GM23338 (cell line): ENCODE results near the gene RNF31. TPM values are rescaled to one million over a fixed set of nuclear protein-coding genes. Genes with fewer than 3 reads are reported as not detected.

ENCODE experiments used
- ATAC-seq: fragments of 200-7000 bp; cut with Tn5 transposase; 3 replicates; pipeline ENCODE4 v1.9.1; 2020
- DNase-seq: peaks from one replicate; pipeline ENCODE4 v3.0.0-alpha.2; 2015; ENCODE audit warnings: low spot score
- H2AFZ ChIP-seq: fragments of 200-600 bp; sonication (generic); 2 replicates; pipeline ENCODE4 v1.8.0; 2016; ENCODE audit warnings: antibody characterized with exemption, mild to moderate bottlenecking, moderate library complexity
- H3F3A ChIP-seq: fragments of 200-600 bp; sonication (generic); replicated peaks from 2 replicates; pipeline ENCODE4 v1.8.0; 2017; ENCODE audit warnings: antibody characterized with exemption, mixed run types, low read depth
- H3K27ac ChIP-seq: fragments of 200-600 bp; sonication (generic); 2 replicates; pipeline ENCODE4 v1.6.1; 2016; ENCODE audit warnings: low read depth
- H3K27me3 ChIP-seq: fragments of 200-600 bp; sonication (generic); 2 replicates; pipeline ENCODE4 v1.8.0; 2016; ENCODE audit warnings: mild to moderate bottlenecking, mixed run types, moderate library complexity; ENCODE audit not compliant: insufficient read depth
- H3K36me3 ChIP-seq: fragments of 200-600 bp; sonication (generic); 2 replicates; pipeline ENCODE4 v1.8.0; 2016; ENCODE audit warnings: mild to moderate bottlenecking; ENCODE audit not compliant: insufficient read depth
- H3K4me1 ChIP-seq: fragments of 200-600 bp; sonication (generic); 2 replicates; pipeline ENCODE4 v1.8.0; 2016; ENCODE audit warnings: mild to moderate bottlenecking, moderate library complexity; ENCODE audit not compliant: insufficient read depth
- H3K4me2 ChIP-seq: fragments of 200-600 bp; sonication (generic); 2 replicates; pipeline ENCODE4 v1.7.1; 2017; ENCODE audit warnings: mixed run types
- H3K4me3 ChIP-seq: fragments of 200-600 bp; sonication (generic); 2 replicates; pipeline ENCODE4 v1.6.1; 2016; ENCODE audit warnings: mixed run types
- H3K79me2 ChIP-seq: fragments of 200-600 bp; sonication (generic); replicated peaks from 2 replicates; pipeline ENCODE4 v1.8.0; 2017; ENCODE audit warnings: mild to moderate bottlenecking; ENCODE audit not compliant: insufficient read depth
- H3K9me2 ChIP-seq: fragments of 200-600 bp; sonication (generic); 2 replicates; pipeline ENCODE4 v1.8.0; 2017; ENCODE audit not compliant: insufficient read depth
- H4K20me1 ChIP-seq: fragments of 200-600 bp; sonication (generic); replicated peaks from 2 replicates; pipeline ENCODE4 v1.8.0; 2017; ENCODE audit warnings: mild to moderate bottlenecking; ENCODE audit not compliant: insufficient read depth
- H3K27ac Mint-ChIP-seq: 2 replicates; pipeline ENCODE4 v1.8.0; 2020; ENCODE audit warnings: inconsistent platforms, mild to moderate bottlenecking, moderate library complexity, mixed read lengths
- H3K27me3 Mint-ChIP-seq: 3 replicates; pipeline ENCODE4 v1.8.0; 2022; ENCODE audit warnings: low read depth, mild to moderate bottlenecking, moderate library complexity, mixed read lengths, inconsistent platforms; ENCODE audit not compliant: insufficient read depth, poor library complexity
- H3K36me3 Mint-ChIP-seq: 3 replicates; pipeline ENCODE4 v1.8.0; 2021; ENCODE audit warnings: low read depth, mild to moderate bottlenecking, inconsistent platforms, moderate library complexity, mixed read lengths
- H3K4me1 Mint-ChIP-seq: 3 replicates; pipeline ENCODE4 v1.8.0; 2020; ENCODE audit warnings: mild to moderate bottlenecking, inconsistent platforms, mixed read lengths
- H3K4me3 Mint-ChIP-seq: 3 replicates; pipeline ENCODE4 v1.8.0; 2021; ENCODE audit warnings: moderate library complexity, mild to moderate bottlenecking, inconsistent platforms, mixed read lengths
- H3K9me3 Mint-ChIP-seq: 3 replicates; pipeline ENCODE4 v1.8.0; 2020; ENCODE audit warnings: moderate library complexity, mild to moderate bottlenecking, inconsistent platforms, mixed read lengths
- CREB1 ChIP-seq: fragments of 250-450 bp; sonication (Bioruptor Pico); IDR thresholded peaks from 2 replicates; pipeline ENCODE4 v1.5.0; 2020; ENCODE audit warnings: low read depth, mild to moderate bottlenecking, moderate library complexity
- EZH2 ChIP-seq: fragments of 200-600 bp; sonication (generic); IDR thresholded peaks from one replicate; pipeline ENCODE4 v1.8.0; 2017; ENCODE audit warnings: antibody characterized with exemption, mild to moderate bottlenecking, low read depth; ENCODE audit not compliant: unreplicated experiment
- POLR2AphosphoS5 ChIP-seq: IDR thresholded peaks from 2 replicates; pipeline ENCODE4 v1.6.1; 2016; ENCODE audit warnings: antibody characterized with exemption, low read depth
- STAT1 ChIP-seq: IDR thresholded peaks from one replicate; pipeline ENCODE4 v1.6.1; 2016; ENCODE audit warnings: antibody characterized with exemption; ENCODE audit not compliant: unreplicated experiment
- ZNF114 ChIP-seq: fragments of 250-450 bp; sonication (Bioruptor Pico); IDR thresholded peaks from 2 replicates; pipeline ENCODE4 v1.5.0; 2020; ENCODE audit warnings: mild to moderate bottlenecking, moderate library complexity
- ZNF331 ChIP-seq: fragments of 250-450 bp; sonication (Bioruptor Pico); IDR thresholded peaks from 2 replicates; pipeline ENCODE4 v1.5.0; 2020; ENCODE audit warnings: low read depth, mild to moderate bottlenecking, moderate library complexity
- polyA plus RNA-seq: library from polyadenylated mRNA; unstranded; fragments of >200 nt; fragmentation: Nextera tagmentation; extraction: Ambion mirVana; gene quantifications from 2 replicates; pipeline ENCODE4 v1.2.1, GENCODE V29; 2016
- total RNA-seq: library from RNA; depleted of rRNA; stranded (reverse); fragments of >200 nt; shearing (Covaris generic); gene quantifications from 2 replicates; pipeline ENCODE4 v1.2.3, GENCODE V29; 2014
- TF ChIP-seq, protein P1 (sequence below): fragments of 250-450 bp; sonication (Bioruptor Pico); IDR thresholded peaks from 2 replicates; pipeline ENCODE4 v1.5.0; 2020; ENCODE audit warnings: mild to moderate bottlenecking, moderate library complexity
- TF ChIP-seq, protein P2 (sequence below): IDR thresholded peaks from 2 replicates; pipeline ENCODE4 v1.6.1; 2016; ENCODE audit warnings: antibody characterized with exemption

Gene RNF31
- total and polyA plus RNA-seq, 2 experiments from 2014 or later: 54.8 to 87.4 TPM

GRCh38 chr14:24102357-24103048 is 44.8 kb upstream of the RNF31 start (continued):
- TF ChIP-seq, protein P1, sequence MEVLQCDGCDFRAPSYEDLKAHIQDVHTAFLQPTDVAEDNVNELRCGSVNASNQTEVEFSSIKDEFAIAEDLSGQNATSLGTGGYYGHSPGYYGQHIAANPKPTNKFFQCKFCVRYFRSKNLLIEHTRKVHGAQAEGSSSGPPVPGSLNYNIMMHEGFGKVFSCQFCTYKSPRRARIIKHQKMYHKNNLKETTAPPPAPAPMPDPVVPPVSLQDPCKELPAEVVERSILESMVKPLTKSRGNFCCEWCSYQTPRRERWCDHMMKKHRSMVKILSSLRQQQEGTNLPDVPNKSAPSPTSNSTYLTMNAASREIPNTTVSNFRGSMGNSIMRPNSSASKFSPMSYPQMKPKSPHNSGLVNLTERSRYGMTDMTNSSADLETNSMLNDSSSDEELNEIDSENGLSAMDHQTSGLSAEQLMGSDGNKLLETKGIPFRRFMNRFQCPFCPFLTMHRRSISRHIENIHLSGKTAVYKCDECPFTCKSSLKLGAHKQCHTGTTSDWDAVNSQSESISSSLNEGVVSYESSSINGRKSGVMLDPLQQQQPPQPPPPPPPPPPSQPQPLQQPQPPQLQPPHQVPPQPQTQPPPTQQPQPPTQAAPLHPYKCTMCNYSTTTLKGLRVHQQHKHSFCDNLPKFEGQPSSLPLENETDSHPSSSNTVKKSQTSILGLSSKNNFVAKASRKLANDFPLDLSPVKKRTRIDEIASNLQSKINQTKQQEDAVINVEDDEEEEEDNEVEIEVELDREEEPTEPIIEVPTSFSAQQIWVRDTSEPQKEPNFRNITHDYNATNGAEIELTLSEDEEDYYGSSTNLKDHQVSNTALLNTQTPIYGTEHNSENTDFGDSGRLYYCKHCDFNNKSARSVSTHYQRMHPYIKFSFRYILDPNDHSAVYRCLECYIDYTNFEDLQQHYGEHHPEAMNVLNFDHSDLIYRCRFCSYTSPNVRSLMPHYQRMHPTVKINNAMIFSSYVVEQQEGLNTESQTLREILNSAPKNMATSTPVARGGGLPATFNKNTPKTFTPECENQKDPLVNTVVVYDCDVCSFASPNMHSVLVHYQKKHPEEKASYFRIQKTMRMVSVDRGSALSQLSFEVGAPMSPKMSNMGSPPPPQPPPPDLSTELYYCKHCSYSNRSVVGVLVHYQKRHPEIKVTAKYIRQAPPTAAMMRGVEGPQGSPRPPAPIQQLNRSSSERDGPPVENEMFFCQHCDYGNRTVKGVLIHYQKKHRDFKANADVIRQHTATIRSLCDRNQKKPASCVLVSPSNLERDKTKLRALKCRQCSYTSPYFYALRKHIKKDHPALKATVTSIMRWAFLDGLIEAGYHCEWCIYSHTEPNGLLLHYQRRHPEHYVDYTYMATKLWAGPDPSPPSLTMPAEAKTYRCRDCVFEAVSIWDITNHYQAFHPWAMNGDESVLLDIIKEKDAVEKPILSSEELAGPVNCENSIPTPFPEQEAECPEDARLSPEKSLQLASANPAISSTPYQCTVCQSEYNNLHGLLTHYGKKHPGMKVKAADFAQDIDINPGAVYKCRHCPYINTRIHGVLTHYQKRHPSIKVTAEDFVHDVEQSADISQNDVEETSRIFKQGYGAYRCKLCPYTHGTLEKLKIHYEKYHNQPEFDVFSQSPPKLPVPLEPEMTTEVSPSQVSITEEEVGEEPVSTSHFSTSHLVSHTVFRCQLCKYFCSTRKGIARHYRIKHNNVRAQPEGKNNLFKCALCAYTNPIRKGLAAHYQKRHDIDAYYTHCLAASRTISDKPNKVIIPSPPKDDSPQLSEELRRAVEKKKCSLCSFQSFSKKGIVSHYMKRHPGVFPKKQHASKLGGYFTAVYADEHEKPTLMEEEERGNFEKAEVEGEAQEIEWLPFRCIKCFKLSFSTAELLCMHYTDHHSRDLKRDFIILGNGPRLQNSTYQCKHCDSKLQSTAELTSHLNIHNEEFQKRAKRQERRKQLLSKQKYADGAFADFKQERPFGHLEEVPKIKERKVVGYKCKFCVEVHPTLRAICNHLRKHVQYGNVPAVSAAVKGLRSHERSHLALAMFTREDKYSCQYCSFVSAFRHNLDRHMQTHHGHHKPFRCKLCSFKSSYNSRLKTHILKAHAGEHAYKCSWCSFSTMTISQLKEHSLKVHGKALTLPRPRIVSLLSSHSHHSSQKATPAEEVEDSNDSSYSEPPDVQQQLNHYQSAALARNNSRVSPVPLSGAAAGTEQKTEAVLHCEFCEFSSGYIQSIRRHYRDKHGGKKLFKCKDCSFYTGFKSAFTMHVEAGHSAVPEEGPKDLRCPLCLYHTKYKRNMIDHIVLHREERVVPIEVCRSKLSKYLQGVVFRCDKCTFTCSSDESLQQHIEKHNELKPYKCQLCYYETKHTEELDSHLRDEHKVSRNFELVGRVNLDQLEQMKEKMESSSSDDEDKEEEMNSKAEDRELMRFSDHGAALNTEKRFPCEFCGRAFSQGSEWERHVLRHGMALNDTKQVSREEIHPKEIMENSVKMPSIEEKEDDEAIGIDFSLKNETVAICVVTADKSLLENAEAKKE (CRISPR knock-in tag): no peak
- TF ChIP-seq POLR2AphosphoS5: no peak

- H2AFZ ChIP-seq: no peak overlapping the region
- DNase-seq (no peak), ATAC-seq (no peak)
- no peak overlapping the region for H3K27ac ChIP-seq
- H3K79me2 ChIP-seq: no peaks in the 10 kb centered on the region
- H3K4me3 Mint-ChIP-seq: no peak overlapping the region
- H3F3A ChIP-seq: peaks cover 5% of the 10 kb centered on the region; the same call in 1 of the 2 replicates
- peaks cover 67% of the 10 kb centered on the region for H3K36me3 Mint-ChIP-seq
- H3K27me3 ChIP-seq: no peaks in the 10 kb centered on the region
- H3K4me1 ChIP-seq: no peaks in the 10 kb centered on the region
- peaks cover 31% of the 10 kb centered on the region for H3K36me3 ChIP-seq
- peaks cover 5% of the 10 kb centered on the region for H3K27me3 Mint-ChIP-seq
- H3K4me3 ChIP-seq: no peak overlapping the region
- peaks cover 3% of the 10 kb centered on the region; the same call in 1 of the 3 replicates for H3K4me1 Mint-ChIP-seq
- H3K9me2 ChIP-seq: no peaks in the 10 kb centered on the region
- peaks cover 14% of the 10 kb centered on the region for H3K9me3 Mint-ChIP-seq
- no peaks in the 10 kb centered on the region for H4K20me1 ChIP-seq
- no peak overlapping the region for H3K27ac Mint-ChIP-seq
- no peak overlapping the region for H3K4me2 ChIP-seq
- TF ChIP-seq, protein P1 (CRISPR knock-in tag): no peak
- TF ChIP-seq ZNF114 (CRISPR knock-in tag) (no peak), STAT1 (no peak), EZH2 (no peak), ZNF331 (no peak), CREB1 (CRISPR knock-in tag) (no peak)
- TF ChIP-seq, protein P2, sequence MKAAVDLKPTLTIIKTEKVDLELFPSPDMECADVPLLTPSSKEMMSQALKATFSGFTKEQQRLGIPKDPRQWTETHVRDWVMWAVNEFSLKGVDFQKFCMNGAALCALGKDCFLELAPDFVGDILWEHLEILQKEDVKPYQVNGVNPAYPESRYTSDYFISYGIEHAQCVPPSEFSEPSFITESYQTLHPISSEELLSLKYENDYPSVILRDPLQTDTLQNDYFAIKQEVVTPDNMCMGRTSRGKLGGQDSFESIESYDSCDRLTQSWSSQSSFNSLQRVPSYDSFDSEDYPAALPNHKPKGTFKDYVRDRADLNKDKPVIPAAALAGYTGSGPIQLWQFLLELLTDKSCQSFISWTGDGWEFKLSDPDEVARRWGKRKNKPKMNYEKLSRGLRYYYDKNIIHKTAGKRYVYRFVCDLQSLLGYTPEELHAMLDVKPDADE: no peak
Observed at GRCh38 chr14:24103451-24103850, 43.8 kb upstream of the RNF31 start.
